ENCODE data around the gene PDCD2L.
A peak's percentile ranks its signal among the peaks of the same experiment; 100 is the strongest.
"Not testable (repeated sequence)": the region's sequence is repeated elsewhere in the genome, so short reads cannot be mapped to it uniquely, and the experiment has no call there.

PDCD2L gene

DNA sequence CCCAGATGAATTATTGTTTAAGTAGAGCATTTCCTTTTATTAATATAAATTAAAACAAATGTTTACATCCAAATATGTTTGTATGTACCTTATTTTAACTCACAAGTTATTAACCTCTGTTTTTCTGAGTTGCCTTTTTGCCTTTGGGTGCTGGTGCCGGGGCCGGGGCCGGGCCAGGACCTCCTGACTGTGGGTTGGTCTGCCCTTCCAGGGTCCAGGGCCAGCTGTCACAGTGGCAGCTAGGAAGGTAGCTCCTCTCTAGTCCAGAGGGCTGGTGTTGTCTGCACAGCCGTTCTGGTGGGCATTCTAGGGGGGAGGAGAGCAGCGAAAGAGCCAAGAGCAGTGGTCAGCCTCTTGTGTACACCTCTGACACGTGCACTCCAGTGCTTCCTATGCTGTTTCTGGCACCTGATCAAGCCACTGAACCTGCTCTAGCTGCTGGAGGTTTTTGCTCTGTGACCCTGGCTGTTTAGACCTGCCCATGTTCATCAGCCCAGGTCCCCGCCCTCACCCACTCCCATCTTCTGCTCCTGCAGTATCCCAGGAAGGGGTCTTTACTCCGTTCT lies 22.0 kb downstream of the PDCD2L start:
- DNase-seq = no peak

DNA sequence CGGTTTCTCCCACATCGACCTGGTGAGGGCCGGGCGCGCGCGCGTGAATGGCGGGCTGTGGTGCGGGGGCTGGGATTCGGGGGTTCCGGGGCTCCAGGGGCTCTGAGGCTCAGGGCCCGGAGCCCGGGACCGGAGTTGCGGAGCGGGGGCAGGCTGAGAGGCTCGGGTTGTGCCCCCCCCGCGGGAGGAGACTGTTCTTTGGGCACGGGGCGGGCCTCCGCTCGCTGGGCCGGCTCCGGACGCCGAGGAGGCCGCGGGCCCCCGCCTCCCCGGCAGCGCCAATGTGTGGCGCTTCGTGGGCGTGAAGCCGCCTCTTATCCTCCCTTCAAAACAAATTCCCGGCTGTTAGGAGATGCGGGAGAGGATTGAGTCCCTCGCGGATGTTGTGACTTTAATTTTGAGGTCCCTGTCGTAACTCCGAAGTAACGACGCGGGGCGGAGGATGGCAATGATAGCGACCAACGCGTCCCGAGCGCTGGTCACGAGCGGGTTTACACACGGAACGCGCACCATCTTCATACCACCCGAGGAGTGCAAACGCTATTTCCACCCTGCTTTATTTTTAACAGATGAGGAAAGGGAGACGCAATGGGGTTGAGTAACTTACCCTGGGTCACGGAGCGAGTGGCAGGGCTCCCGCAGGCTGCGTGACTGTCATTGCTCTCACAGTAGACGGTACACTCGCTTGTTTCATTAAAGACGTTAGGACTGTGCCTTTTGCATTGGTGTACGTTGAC lies 24.5 kb downstream of the PDCD2L start:
- peak; percentile 23 for DNase-seq

GRCh38 chr19:34429553-34429952 lies 25.4 kb downstream of the PDCD2L start:
- DNase-seq = no peak

- DNase-seq = peak; percentile 4
Measured at GRCh38 chr19:34430738-34431625, 26.8 kb downstream of the PDCD2L start.

DNA sequence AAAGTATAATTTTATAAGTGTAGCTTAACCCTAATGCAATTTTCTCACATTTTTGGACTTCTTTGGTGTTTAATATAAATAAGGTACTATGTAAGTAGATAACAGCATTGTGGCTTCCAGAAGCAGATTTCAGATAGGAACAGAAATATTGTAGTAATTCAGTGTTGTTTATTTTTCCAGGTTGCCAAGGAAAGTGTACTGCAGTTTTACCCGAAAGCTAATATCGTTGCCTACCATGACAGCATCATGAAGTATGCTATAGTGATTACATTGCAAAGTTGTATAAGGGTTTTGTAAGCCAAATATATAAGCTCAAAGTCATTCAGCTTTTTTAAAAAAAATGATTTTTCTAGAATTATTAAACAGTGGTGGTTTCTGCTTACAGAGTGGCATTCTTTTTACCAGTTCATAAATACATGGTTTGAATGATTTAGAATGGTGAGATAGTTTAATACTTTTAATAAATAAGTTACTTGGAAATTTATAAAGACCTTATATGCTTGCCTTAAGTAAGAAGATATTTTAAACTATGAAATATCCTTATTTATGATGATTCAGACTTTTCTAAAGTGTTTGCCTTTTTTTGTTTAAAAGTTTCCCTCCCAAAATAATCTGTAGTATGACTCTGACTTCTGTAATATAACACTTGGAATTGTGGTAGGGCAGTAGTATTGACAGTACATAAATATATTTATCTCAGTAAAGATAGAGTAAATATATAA lies 27.6 kb downstream of the PDCD2L start:
- no peak for DNase-seq

- no peak for DNase-seq
Measured at GRCh38 chr19:34432797-34433196, 28.6 kb downstream of the PDCD2L start.

DNA sequence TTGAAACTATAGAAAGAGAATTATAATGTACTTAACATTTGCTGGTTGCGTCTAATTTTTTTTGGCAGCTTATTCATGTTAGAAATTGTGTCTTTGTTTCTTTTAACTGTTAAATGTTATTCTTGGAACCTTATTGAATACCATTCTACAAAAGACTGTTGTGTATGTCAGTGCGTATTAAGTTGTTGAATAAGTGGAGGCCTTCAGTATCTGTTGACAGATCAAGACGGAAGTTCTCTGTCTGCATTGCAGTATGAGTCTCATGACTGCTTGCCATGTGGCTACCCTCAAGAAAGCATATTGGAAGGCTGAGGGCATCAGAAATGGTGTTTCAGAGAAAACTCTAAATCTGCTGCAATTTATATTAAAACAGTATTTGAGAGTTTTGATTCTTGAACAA lies 32.5 kb downstream of the PDCD2L start:
- DNase-seq = no peak

- no peak for DNase-seq
Measured at GRCh38 chr19:34448191-34448590, 44.0 kb downstream of the PDCD2L start.

- no peak for DNase-seq
Measured at GRCh38 chr19:34452723-34453122, 48.5 kb downstream of the PDCD2L start.

DNA sequence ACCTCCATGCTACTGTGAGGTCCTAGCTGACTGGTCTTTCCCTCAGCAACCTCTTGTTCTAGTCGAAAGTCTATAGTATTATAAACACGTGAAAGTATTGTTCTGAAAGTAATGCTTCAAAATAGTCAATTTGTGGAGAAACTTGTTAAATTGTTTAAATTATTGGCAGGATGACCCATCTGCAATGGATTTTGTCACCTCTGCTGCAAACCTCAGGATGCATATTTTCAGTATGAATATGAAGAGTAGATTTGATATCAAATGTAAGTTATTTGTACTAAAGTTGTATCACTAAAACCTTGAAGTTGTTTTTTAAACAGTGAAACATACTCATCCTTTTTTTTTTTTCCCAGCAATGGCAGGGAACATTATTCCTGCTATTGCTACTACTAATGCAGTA lies 49.9 kb downstream of the PDCD2L start:
- DNase-seq = no peak

- no peak for DNase-seq
Measured at GRCh38 chr19:34454685-34455084, 50.5 kb downstream of the PDCD2L start.

- DNase-seq = not testable (repeated sequence)
Measured at GRCh38 chr19:34455783-34456480, 51.7 kb downstream of the PDCD2L start.

GRCh38 chr19:34457446-34457845 lies 53.2 kb downstream of the PDCD2L start:
- DNase-seq = no peak

DNA sequence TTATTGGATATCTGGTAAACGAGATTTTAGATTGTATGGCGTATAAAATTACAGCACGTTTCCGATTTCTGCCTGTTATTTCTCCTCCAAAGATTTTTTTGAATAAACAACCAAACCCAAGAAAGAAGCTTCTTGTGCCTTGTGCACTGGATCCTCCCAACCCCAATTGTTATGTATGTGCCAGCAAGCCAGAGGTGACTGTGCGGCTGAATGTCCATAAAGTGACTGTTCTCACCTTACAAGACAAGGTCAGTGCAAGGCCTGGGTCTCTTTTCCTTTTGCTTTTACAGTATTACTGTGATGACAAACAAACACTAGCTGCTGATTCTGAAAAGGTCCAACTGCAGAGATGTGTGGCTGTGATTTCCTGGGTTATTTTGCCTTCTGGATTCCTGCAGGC lies 54.5 kb downstream of the PDCD2L start:
- DNase-seq = no peak

DNA sequence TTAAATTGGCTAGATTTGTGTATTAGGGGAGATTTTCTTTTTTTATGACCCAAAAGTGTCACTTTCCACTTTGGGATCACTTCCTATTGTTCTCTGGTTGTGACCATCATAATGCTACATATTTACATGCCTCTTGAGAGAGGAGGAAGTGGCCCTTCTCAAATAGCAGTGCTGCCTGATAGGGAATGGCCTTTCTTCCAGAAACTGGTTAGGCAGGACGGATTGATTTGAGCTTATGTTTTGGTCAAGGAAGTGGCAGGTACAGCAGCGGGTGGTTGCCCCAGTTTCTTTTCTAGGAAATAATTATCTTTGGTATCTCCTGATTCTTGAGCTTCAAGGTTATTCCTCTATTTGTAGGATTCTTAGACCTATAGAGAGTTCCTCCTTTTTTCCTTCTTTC lies 55.4 kb downstream of the PDCD2L start:
- DNase-seq = no peak

GRCh38 chr19:34461375-34462100 lies 57.3 kb downstream of the PDCD2L start:
- DNase-seq = no peak

DNA sequence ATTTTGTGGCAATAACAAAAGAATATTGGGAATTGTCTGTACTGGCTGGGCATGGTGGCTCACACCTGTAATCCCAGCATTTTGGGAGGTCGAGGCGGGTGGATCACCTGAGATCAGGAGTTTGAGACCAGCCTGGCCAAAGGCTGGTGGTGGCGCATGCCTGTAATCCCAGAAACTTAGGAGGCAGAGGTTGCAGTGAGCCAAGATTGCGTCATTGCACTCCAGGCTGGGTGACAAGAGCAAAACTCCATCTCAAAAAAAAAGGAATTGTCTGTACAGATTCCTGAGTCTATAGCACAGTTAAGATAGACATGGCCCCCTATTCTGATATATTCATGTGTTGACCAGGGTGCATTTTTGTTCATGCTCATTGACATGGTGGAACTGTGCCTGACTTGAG lies 60.6 kb downstream of the PDCD2L start:
- DNase-seq = not testable (repeated sequence)

GRCh38 chr19:34468409-34468808 lies 64.2 kb downstream of the PDCD2L start:
- no peak for DNase-seq

DNA sequence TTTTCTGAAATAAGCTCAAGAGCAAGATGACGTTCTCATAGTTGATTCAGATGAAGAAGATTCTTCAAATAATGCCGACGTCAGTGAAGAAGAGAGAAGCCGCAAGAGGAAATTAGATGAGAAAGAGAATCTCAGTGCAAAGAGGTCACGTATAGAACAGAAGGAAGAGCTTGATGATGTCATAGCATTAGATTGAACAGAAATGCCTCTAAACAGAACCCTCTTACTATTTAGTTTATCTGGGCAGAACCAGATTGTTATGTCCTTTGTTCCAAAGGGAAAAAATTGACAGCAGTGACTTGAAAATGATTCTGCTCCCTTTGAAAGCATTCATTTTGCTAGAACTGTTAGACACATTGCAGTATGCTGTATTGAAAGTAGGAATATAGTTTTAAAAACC lies 64.8 kb downstream of the PDCD2L start:
- DNase-seq = not testable (repeated sequence)

- no peak for DNase-seq
Measured at GRCh38 chr19:34471906-34472700, 67.9 kb downstream of the PDCD2L start.
